Endothelial cell of umbilical vein (primary cell): ENCODE data around the gene C3orf70. TPM values are rescaled to one million over a fixed set of nuclear protein-coding genes. Genes with fewer than 3 reads are reported as not detected.

Experiments used
- BruUV-seq: library from RNA; stranded (reverse); fragments of 400-500 nt; replicated peaks from 2 replicates; lab custom pipeline; 2021; lab: Mats Ljungman, UMichigan
- CTCF ChIA-PET: fragments of 300-600, 350-600 bp; sonication (Branson Sonifier 250); formaldehyde crosslinking; loops from one replicate; lab custom pipeline; 2021; ENCODE audit warnings: antibody characterized with exemption, inconsistent platforms; lab: Charles Lee
- POLR2A ChIA-PET: fragments of 300-600, 350-600 bp; sonication (Branson Sonifier 250); formaldehyde crosslinking; loops from one replicate; lab custom pipeline; 2021; ENCODE audit warnings: antibody characterized with exemption, inconsistent platforms; lab: Charles Lee
- DNase-seq: peaks from one replicate; pipeline ENCODE4 v3.0.0-alpha.2; 2011; ENCODE audit warnings: low read depth, low spot score
- FAIRE-seq: peaks from 2 replicates; lab custom pipeline; 2011; peaks lifted over from hg19 to GRCh38; lab: Jason Lieb, UNC
- H2AFZ ChIP-seq: 2 replicates; pipeline ENCODE4 v1.6.0; 2012; ENCODE audit warnings: low read depth, low read length, control low read depth, inconsistent platforms
- H3K27ac ChIP-seq: 2 replicates; pipeline ENCODE4 v1.5.1; 2011; ENCODE audit warnings: low read depth, mild to moderate bottlenecking, control low read depth, low read length, moderate library complexity; ENCODE audit not compliant: insufficient read depth
- H3K27me3 ChIP-seq, 2 experiments: 2 replicates each; pipeline versions ENCODE4 v1.6.0 to v1.6.1; 2011; ENCODE audit warnings: low read length in 2 of 2, mixed read lengths in 1 of 2; ENCODE audit not compliant: control insufficient read depth in 2 of 2, insufficient read depth in 2 of 2
- H3K36me3 ChIP-seq, 2 experiments: 2 replicates in 1 of 2; 3 replicates in 1 of 2; pipeline ENCODE4 v1.5.1; 2011; ENCODE audit warnings: low read length in 2 of 2, mild to moderate bottlenecking in 1 of 2, moderate library complexity in 1 of 2; ENCODE audit not compliant: control insufficient read depth in 2 of 2, insufficient read depth in 2 of 2; ENCODE audit errors: extremely low read depth in 1 of 2
- H3K4me1 ChIP-seq: 3 replicates; pipeline ENCODE4 v1.5.1; 2011; ENCODE audit warnings: mild to moderate bottlenecking, low read length; ENCODE audit not compliant: control insufficient read depth, insufficient read depth; ENCODE audit errors: extremely low read depth
- H3K4me2 ChIP-seq: 2 replicates; pipeline ENCODE4 v1.6.1; 2011; ENCODE audit warnings: low read length, control low read depth, mixed read lengths; ENCODE audit not compliant: insufficient read depth
- H3K4me3 ChIP-seq, 3 experiments: fragments of 200-600 bp in 1 of 3; sonication (generic), shearing (Covaris generic) in 1 of 3; replicated peaks in 1 of 3; 2 replicates each; pipeline ENCODE4 v1.5.1; 2011 to 2016; ENCODE audit warnings: control low read depth in 3 of 3, low read length in 3 of 3, mild to moderate bottlenecking in 2 of 3, inconsistent platforms in 1 of 3, low read depth in 1 of 3, moderate library complexity in 1 of 3; ENCODE audit not compliant: insufficient read depth in 1 of 3
- H3K79me2 ChIP-seq: 2 replicates; pipeline ENCODE4 v1.6.0; 2012; ENCODE audit warnings: low read length, inconsistent platforms; ENCODE audit not compliant: control insufficient read depth, insufficient read depth
- H3K9ac ChIP-seq: replicated peaks from 2 replicates; pipeline ENCODE3; 2011; ENCODE audit warnings: low read length, control low read depth; ENCODE audit not compliant: insufficient read depth; ENCODE audit errors: extremely low read depth
- H3K9me1 ChIP-seq: replicated peaks from 3 replicates; pipeline ENCODE4 v1.6.0; 2011; ENCODE audit warnings: mild to moderate bottlenecking, low read length; ENCODE audit not compliant: control insufficient read depth, insufficient read depth; ENCODE audit errors: extremely low read depth
- H3K9me3 ChIP-seq: replicated peaks from 2 replicates; pipeline ENCODE4 v1.5.1; 2012; ENCODE audit warnings: low read length, inconsistent platforms; ENCODE audit not compliant: control insufficient read depth, insufficient read depth
- H4K20me1 ChIP-seq: replicated peaks from 2 replicates; pipeline ENCODE3; 2011; ENCODE audit warnings: mild to moderate bottlenecking, low read length; ENCODE audit not compliant: control insufficient read depth, insufficient read depth; ENCODE audit errors: extremely low read depth
- CTCF ChIP-seq, 2 donors: IDR thresholded peaks; 1 replicate in 1 of 2; 2 replicates in 1 of 2; pipeline ENCODE4 v1.5.1; 2011; ENCODE audit warnings: low read length in 2 of 2, mild to moderate bottlenecking in 2 of 2, moderate library complexity in 2 of 2, control low read depth in 1 of 2, inconsistent platforms in 1 of 2, low read depth in 1 of 2; ENCODE audit not compliant: insufficient read depth in 1 of 2; ENCODE audit errors: extremely low read depth in 1 of 2
- EZH2 ChIP-seq: IDR thresholded peaks from 2 replicates; pipeline ENCODE4 v1.6.1; 2012; ENCODE audit warnings: borderline replicate concordance, low read depth, mild to moderate bottlenecking, moderate library complexity, low read length, inconsistent platforms; ENCODE audit not compliant: severe bottlenecking
- FOS ChIP-seq: IDR thresholded peaks from 2 replicates; pipeline ENCODE4 v1.6.1; 2011; ENCODE audit warnings: mild to moderate bottlenecking, low read length, moderate library complexity, borderline replicate concordance; ENCODE audit not compliant: insufficient read depth
- GATA2 ChIP-seq: IDR thresholded peaks from 2 replicates; pipeline ENCODE4 v1.7.0; 2011; ENCODE audit warnings: low read depth, mild to moderate bottlenecking, moderate library complexity, mixed read lengths, low read length; ENCODE audit not compliant: insufficient read length, insufficient read depth
- JUN ChIP-seq: IDR thresholded peaks from 2 replicates; pipeline ENCODE4 v1.6.1; 2011; ENCODE audit warnings: borderline replicate concordance, low read depth; ENCODE audit not compliant: insufficient read length, insufficient read depth
- MAX ChIP-seq: IDR thresholded peaks from 2 replicates; pipeline ENCODE4 v1.6.1; 2011; ENCODE audit not compliant: insufficient read depth, insufficient read length
- MYC ChIP-seq: IDR thresholded peaks from one replicate; pipeline ENCODE4 v1.6.1; 2011; ENCODE audit warnings: mild to moderate bottlenecking, low read depth, low read length
- POLR2A ChIP-seq: IDR thresholded peaks from 2 replicates; pipeline ENCODE4 v1.6.1; 2012; ENCODE audit warnings: low read depth, mild to moderate bottlenecking, control low read depth, low read length
- POLR2AphosphoS5 ChIP-seq: IDR thresholded peaks from 2 replicates; pipeline ENCODE4 v1.6.1; 2012; ENCODE audit warnings: low read depth, mild to moderate bottlenecking, control low read depth, low read length, moderate library complexity; ENCODE audit not compliant: insufficient read depth
- dilution Hi-C: fragments of 300-500 bp; cut with MboI; formaldehyde crosslinking; loops from one replicate; pipeline ENCODE4 v1.15.0; 2019; ENCODE audit warnings: low sequenced_read_pairs; ENCODE audit not compliant: extremely low pct_ligation_motif_present
- intact Hi-C: fragments of 100-400 bp; cut with micrococcal nuclease; formaldehyde crosslinking; loops from one replicate; pipeline ENCODE4 v1.10.0; 2022
- polyA plus RNA-seq, 4 experiments: library from polyadenylated mRNA; depleted of rRNA in 3 of 4; stranded (reverse) in 3 of 4; unstranded in 1 of 4; fragments of >200 nt; gene quantifications; 2 replicates each; pipeline versions ENCODE4 v1.2.1 to v1.2.3, GENCODE V29; 2011 to 2012; ENCODE audit warnings: missing spikeins in 1 of 4
- total RNA-seq: library from RNA; stranded (reverse); gene quantifications from 2 replicates; pipeline ENCODE4 v1.2.3, GENCODE V29; 2021

Gene C3orf70
- total and polyA plus RNA-seq, 2 donors (not counting 3 experiments of a cell fraction or from before 2014, with no cell fraction given) = 0.08 to 0.20 TPM

- FAIRE-seq (peak; percentile 86), DNase-seq (peak; percentile 48)
- H4K20me1 ChIP-seq = no peaks in the 10 kb centered on the region
- no peak overlapping the region for H3K4me2 ChIP-seq
- H3K4me1 ChIP-seq = no peaks in the 10 kb centered on the region
- no peak overlapping the region for H3K4me3 ChIP-seq
- H3K27me3 ChIP-seq = peaks cover 3 to 5% of the 10 kb centered on the region in 2 experiments
- H3K79me2 ChIP-seq = no peaks in the 10 kb centered on the region
- H3K9me3 ChIP-seq = no peaks in the 10 kb centered on the region
- H3K9me1 ChIP-seq = no peaks in the 10 kb centered on the region
- ChIA-PET POLR2A (no interaction called here), CTCF (interaction anchor here (0.8 to 4.9 kb wide), 29 partner anchors 9 to 616 kb away, joined by 3 to 121 read pairs (median 5); partner anchors contain the start of gene EPHB3)
- TF ChIP-seq POLR2AphosphoS5 = no peak
- peak; percentile 46 to 60 for TF ChIP-seq CTCF (IDR thresholded peaks at IDR 0.05; ENCODE audit: extremely low read depth in 1 of 2, insufficient read depth in 1 of 2, low read depth in 1 of 2, low read length in 2 of 2)
- no TSS peak for BruUV-seq
- intact Hi-C loops (loop anchor here (1.0 kb wide), 3 partner anchors 39 to 302 kb away; no protein-coding TSS in a partner anchor), dilution Hi-C loops (loop anchor here (25.0 kb wide), 1 partner anchor 315 kb away; no protein-coding TSS in a partner anchor)
- H2AFZ ChIP-seq = no peak overlapping the region
- H3K27ac ChIP-seq = no peak overlapping the region
- no peak overlapping the region for H3K9ac ChIP-seq
- no peaks in the 10 kb centered on the region for H3K36me3 ChIP-seq
These were observed 24.0 kb upstream of the C3orf70 start for GRCh38 chr3:185176750-185177359.

GRCh38 chr3:185175370-185175987 is 22.6 kb upstream of the C3orf70 start:
- POLR2A ChIA-PET = no interaction called here
- no peak overlapping the region for H3K9ac ChIP-seq
- FAIRE-seq = no peak
- no peaks in the 10 kb centered on the region for H3K36me3 ChIP-seq
- no peak overlapping the region for H3K4me3 ChIP-seq
- peak overlapping the region; percentile 69 for H2AFZ ChIP-seq
- H3K27me3 ChIP-seq = no peaks in the 10 kb centered on the region
- no peak for TF ChIP-seq FOS
- no peak for TF ChIP-seq JUN
- TF ChIP-seq CTCF (IDR thresholded peaks at IDR 0.05; ENCODE audit: extremely low read depth in 1 of 2, insufficient read depth in 1 of 2, low read depth in 1 of 2, low read length in 2 of 2) = no peak
- TF ChIP-seq MYC = no peak
- no peak for TF ChIP-seq GATA2
- TF ChIP-seq POLR2AphosphoS5 = no peak
- TF ChIP-seq MAX = no peak
- no peak for TF ChIP-seq POLR2A
- no peak for TF ChIP-seq EZH2
- intact Hi-C loops (no loop called here), dilution Hi-C loops (loop anchor here (25.0 kb wide), 1 partner anchor 313 kb away; no protein-coding TSS in a partner anchor)
- H3K9me3 ChIP-seq = no peaks in the 10 kb centered on the region
- H4K20me1 ChIP-seq = no peaks in the 10 kb centered on the region
- no peak for DNase-seq
- no peaks in the 10 kb centered on the region for H3K9me1 ChIP-seq
- H3K4me2 ChIP-seq = no peak overlapping the region
- BruUV-seq = no TSS peak
- no peaks in the 10 kb centered on the region for H3K79me2 ChIP-seq
- CTCF ChIA-PET = interaction anchor here (1.0 to 4.9 kb wide), 12 partner anchors 9 to 307 kb away, joined by 3 to 121 read pairs (median 8); no protein-coding TSS in a partner anchor
- no peak overlapping the region for H3K27ac ChIP-seq
- no peaks in the 10 kb centered on the region for H3K4me1 ChIP-seq
